ENCODE results near the gene ARFIP1. TPM values are rescaled to one million over a fixed set of nuclear protein-coding genes. Genes with fewer than 3 reads are reported as not detected.
"Not testable (repeated sequence)": the region's sequence is repeated elsewhere in the genome, so short reads cannot be mapped to it uniquely, and the experiment has no call there.

ARFIP1 gene
- total and polyA plus RNA-seq, 2 of the 8 experiments (the other 6 are each of a cell fraction or from before 2014, with no cell fraction given), result 13.5 to 38.0 TPM

DNA sequence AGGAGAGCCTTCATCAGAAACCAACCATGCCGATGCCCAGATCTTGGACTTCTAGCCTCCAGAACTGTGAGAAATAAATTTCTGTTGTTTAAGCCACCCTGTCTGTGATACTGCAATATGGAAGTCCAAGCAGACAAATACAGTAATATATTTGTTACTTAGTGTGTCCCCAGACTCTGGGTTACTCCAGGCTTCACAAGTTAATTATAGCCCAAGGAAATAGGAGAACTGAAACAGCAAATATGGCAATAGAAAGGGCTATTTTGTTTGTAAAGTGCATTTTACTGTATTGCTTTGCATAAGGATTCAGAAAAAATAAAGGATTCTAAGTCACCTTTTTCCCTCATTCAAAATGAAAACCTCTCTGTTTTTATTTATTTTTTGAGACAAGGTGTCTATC lies 16.0 kb upstream of the ARFIP1 start (continued):
- no peak for TF ChIP-seq CTBP2 (IDR thresholded peaks at IDR 0.05; ENCODE audit: borderline replicate concordance, insufficient read depth, insufficient read length, low read length)
- TF ChIP-seq, protein P1, sequence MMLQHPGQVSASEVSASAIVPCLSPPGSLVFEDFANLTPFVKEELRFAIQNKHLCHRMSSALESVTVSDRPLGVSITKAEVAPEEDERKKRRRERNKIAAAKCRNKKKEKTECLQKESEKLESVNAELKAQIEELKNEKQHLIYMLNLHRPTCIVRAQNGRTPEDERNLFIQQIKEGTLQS (IDR thresholded peaks at IDR 0.05; ENCODE audit: insufficient read depth, low read depth, low read length), result no peak

DNA sequence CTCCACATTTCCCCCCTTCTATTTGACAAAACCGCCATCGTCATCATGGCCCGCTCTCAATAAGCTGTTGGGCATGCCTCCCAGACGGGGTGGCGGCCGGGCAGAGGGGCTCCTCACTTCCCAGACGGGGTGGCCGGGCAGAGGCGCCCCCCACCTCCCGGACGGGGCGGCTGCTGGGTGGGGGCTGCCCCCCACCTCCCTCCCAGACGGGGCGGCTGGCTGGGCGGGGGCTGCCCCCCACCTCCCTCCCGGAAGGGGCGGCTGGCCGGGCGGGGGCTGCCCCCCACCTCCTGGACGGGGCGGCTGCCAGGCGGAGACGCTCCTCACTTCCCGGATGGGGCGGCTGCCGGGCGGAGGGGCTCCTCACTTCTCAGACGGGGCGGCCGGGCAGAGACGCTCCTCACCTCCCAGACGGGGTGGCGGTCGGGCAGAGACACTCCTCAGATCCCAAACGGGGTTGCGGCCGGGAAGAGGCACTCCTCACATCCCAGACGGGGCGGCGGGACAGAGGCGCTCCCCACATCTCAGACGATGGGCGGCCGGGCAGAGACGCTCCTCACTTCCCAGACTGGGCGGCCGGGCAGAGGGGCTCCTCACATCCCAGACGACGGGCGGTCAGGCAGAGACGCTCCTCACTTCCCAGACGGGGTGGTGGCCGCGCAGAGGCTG lies 14.6 kb upstream of the ARFIP1 start:
- H3K4ac ChIP-seq (replicated peaks; ENCODE audit: insufficient read length, low read depth, low read length); H4K91ac ChIP-seq (replicated peaks; ENCODE audit: insufficient read length, low read length); H3K79me1 ChIP-seq (ENCODE audit: low read depth, low read length); CTCF ChIA-PET (ENCODE audit: partially characterized antibody); H3K9me3 ChIP-seq (ENCODE audit: insufficient read depth in 2 of 2, low read depth in 1 of 2, low read length in 1 of 2); H2BK20ac ChIP-seq (ENCODE audit: low read length); H3K23me2 ChIP-seq (ENCODE audit: low read depth, low read length); H3K4me3 ChIP-seq (ENCODE audit: extremely low read depth in 1 of 4, insufficient read depth in 2 of 4, low read depth in 3 of 4, low read length in 4 of 4); H2BK15ac ChIP-seq (ENCODE audit: low read length); H3K79me2 ChIP-seq (ENCODE audit: control insufficient read depth in 1 of 2, insufficient read depth in 2 of 2, low read length in 2 of 2); H3K14ac ChIP-seq (ENCODE audit: insufficient read length); H3K23ac ChIP-seq (ENCODE audit: insufficient read length); POLR2A ChIA-PET (ENCODE audit: partially characterized antibody); H3K27ac ChIP-seq (ENCODE audit: low read depth, low read length); H3K27me3 ChIP-seq (replicated peaks in 1 of 4; ENCODE audit: control insufficient read depth in 3 of 4, extremely low read depth in 1 of 4, insufficient read depth in 3 of 4, low read length in 3 of 4); H3K9ac ChIP-seq (replicated peaks in 1 of 4; ENCODE audit: extremely low read depth in 1 of 4, low read depth in 3 of 4, low read length in 3 of 4); H3K56ac ChIP-seq (replicated peaks; ENCODE audit: insufficient read length, low read depth, low read length); H3K36me3 ChIP-seq (ENCODE audit: control insufficient read depth in 2 of 4, insufficient read depth in 4 of 4, low read length in 3 of 4); H2BK12ac ChIP-seq (ENCODE audit: low read depth, low read length); H2AK5ac ChIP-seq (ENCODE audit: low read depth, low read length); H2BK120ac ChIP-seq (replicated peaks; ENCODE audit: low read depth, low read length); H4K5ac ChIP-seq (ENCODE audit: insufficient read length, low read depth, low read length); H2BK5ac ChIP-seq (ENCODE audit: low read depth, low read length); H3K4me1 ChIP-seq (replicated peaks in 1 of 4; ENCODE audit: control insufficient read depth in 3 of 4, insufficient read depth in 4 of 4, low read length in 3 of 4); H4K20me1 ChIP-seq (replicated peaks in 1 of 2; ENCODE audit: control insufficient read depth in 1 of 2, insufficient read depth in 2 of 2, low read length in 2 of 2); H3K4me2 ChIP-seq (ENCODE audit: insufficient read depth in 1 of 2, low read depth in 2 of 2, low read length in 2 of 2); FAIRE-seq; H3K18ac ChIP-seq (ENCODE audit: extremely low read depth, low read length); H2AFZ ChIP-seq (ENCODE audit: low read length); H4K8ac ChIP-seq (ENCODE audit: extremely low read depth, insufficient read depth, low read length); DNase-seq (ENCODE audit: low read depth in 1 of 2, low spot score in 2 of 2): not testable (repeated sequence)
- 98% methylated on average over 11 of the region's 54 CpGs; no CpG with 5 or more reads in 1 of the 2 experiments for WGBS, 2 experiments (ENCODE audit: extremely low coverage in 1 of 2, insufficient coverage in 1 of 2, insufficient read length in 1 of 2, insufficient replicate concordance in 2 of 2, low coverage in 1 of 2, low lambda C conversion rate in 2 of 2, missing lambda C conversion rate in 1 of 2)
